Activated CD4-positive, alpha-beta T cell treated with anti-CD3 and anti-CD28 coated beads, Interleukin-2, amount 50 U/mL, for 1 hour (primary cell): ENCODE results near the gene TMEM86B.
A peak's percentile ranks its signal among the peaks of the same experiment; 100 is the strongest.

ENCODE experiments used
- DNase-seq: peaks from one replicate; pipeline ENCODE4 v3.0.0-alpha.2; 2020

The TMEM86B gene, protein sequence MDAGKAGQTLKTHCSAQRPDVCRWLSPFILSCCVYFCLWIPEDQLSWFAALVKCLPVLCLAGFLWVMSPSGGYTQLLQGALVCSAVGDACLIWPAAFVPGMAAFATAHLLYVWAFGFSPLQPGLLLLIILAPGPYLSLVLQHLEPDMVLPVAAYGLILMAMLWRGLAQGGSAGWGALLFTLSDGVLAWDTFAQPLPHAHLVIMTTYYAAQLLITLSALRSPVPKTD

GRCh38 chr19:55228403-55229031 is at the start of gene TMEM86B:
Gene TMEM86B, minus strand, starts transcription at chr19:55228763. Its CDS starts 22 bp downstream, at chr19:55228741.
- no peak for DNase-seq

DNA sequence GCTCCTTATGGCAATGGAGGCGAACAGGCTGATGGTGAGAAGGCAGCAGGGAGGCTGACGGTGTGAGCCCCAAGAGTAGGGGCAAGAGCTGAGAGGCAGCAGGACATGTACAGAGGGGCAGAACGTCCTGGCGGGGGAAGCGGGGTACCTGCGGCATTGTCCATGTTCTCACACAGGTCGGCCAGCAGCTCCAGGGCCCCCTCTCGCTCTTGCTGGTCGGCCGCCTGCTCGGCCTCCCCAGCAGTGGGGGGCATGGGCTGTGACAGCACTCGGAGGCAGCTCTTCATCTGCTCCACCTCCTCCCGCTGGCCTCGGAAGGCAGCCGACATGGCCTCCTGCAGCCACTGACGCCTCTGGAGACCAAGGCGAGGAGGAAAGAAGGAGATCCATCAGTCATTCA is 48.9 kb upstream of the TMEM86B start:
- no peak for DNase-seq

DNA sequence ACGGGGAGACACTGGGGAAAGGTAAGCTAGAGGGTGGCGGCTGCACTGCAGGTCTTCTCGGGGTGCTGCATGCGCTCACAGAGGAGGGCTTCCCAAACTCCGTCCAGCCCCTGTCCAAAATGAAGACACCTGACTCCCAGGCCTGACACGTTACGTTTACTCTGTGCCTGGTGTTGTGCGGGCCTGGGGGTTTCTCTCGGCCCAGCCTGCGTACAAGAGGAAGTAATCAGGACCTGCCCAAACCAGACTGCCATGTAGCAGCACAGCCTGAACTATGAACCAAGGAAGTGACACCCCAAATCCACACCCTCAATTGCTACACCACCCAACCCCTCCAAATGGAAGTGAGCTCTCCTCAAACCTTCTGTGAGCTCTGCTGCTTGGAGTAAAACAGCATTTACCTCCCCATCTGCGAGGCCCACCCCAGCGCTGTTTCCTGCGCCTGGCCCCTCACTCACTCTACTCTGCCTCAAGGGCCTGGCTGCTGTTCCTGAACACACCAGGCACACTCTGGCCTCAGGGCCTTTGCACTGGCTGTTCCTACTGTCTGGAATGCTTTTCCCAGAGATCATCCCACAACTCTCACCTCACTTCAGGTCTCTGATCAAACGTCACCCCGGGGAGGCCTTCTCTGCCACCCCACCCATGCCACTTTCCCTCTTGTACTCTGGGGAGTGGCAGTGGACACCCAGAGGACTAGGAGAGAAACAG is 48.3 kb upstream of the TMEM86B start:
- DNase-seq, result no peak

DNA sequence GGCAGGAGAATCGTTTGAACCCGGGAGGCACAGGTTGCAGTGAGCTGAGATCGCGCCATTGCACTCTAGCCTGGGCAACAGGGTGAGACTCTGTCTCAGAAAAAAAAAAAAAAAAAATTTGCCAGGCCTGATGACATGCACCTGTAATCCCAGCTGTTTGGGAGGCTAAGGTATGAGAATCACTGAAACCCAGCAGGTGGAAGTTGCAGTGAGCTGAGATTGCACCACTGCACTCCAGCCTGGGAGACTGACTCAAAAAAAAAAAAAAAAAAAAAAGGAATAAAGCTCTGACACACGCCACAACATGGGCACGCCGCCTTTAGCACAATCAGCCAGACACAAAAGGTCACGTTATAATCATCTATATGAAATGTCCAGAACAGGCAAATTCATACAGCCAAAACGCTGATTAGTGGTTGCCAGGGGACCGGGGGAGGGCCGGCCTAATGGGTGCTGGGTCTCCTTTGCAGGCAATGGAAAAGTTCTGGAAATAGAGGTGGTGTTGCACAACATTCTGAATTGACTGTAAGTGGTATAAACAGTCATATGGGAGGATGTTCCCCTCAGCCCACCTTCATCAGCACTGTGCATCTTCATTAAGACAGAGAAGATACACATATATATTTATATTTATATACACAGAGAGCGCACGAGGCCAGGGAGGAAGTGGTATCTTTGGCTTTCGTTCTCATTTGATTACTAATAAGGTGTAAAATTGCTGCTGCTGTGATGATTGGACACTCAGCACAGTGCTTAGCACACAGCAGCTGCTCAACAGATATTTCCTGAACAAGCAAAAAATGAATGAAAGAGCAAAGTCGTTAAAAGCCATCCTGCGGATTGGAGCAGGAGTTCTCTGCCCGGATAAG is 47.5 kb upstream of the TMEM86B start:
- no peak for DNase-seq

DNA sequence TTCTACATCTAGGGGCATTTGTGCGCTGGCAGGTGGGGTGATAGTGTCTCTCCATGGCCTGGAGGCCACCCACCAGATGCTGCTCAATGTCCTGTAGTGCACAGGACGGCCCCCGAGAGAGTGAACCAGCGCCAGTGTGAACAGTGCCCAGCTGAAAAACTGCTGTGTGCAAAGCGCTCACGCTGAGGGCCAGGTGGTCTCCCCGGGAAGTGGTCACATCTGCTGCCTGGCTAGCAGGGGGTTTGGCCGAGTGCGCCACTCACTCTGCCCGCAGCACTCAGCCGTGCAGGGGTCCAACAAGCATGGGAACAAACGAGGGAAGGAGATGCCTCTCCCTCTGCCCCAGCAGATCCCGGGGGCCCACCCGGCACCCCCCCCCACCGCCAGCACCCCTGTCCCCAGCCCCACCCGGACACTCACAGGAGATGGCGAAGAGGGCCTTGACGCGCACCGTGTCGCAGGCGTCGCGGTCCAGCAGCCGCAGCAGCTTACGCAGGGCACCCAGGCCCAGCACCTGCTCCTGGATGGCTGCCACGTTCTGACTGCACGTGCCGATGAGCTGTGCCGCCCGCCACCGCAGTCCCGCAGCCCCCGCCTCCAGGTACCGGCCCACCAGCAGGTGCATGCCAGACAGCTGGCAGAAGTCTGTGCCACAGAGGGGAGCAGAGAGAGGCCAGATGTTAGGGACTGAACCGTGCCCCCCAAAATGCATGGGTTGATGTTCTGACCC is 45.6 kb upstream of the TMEM86B start:
- DNase-seq, result no peak

DNA sequence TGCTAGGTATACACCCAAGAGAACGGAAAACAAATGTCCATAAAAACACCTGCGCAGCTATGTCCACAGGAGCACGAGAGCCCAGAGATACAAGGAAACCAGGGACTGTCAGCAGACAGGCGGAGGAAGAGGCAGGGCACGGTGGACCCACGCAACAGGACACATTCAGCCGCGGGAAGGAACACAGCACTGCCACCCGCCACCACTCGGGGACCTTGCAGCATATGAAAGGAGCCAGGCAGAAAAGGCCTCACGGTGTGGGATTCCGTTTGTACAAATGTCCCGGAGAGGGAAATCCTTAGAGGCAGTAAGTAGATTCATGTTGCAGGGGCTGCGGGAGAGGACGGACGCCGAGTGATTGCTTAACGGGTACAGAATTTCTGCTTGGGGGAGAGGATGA is 43.6 kb upstream of the TMEM86B start:
- no peak for DNase-seq

- no peak for DNase-seq
Measured at GRCh38 chr19:55270172-55270942, 41.8 kb upstream of the TMEM86B start.

- DNase-seq, result no peak
Measured at GRCh38 chr19:55269299-55269698, 40.7 kb upstream of the TMEM86B start.

- DNase-seq, result no peak
Measured at GRCh38 chr19:55266840-55267239, 38.3 kb upstream of the TMEM86B start.

DNA sequence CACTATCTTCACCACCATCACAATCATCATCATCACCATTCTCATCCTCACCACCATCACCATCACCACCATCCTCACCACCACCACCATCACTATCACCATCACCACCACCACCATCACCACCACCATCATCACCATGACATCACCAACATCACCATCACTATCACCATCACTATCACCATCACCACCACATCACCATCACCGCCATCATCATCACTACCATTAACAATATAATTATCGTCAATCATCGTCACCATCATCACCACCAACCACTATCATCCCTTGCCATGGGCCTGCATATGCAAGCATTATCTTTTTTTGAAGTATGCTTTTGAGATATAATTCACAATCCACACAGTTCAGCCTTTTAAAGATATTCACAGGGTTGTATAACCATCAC is 37.8 kb upstream of the TMEM86B start:
- DNase-seq, result no peak

GRCh38 chr19:55265723-55266386 is 37.3 kb upstream of the TMEM86B start:
- DNase-seq, result no peak

DNA sequence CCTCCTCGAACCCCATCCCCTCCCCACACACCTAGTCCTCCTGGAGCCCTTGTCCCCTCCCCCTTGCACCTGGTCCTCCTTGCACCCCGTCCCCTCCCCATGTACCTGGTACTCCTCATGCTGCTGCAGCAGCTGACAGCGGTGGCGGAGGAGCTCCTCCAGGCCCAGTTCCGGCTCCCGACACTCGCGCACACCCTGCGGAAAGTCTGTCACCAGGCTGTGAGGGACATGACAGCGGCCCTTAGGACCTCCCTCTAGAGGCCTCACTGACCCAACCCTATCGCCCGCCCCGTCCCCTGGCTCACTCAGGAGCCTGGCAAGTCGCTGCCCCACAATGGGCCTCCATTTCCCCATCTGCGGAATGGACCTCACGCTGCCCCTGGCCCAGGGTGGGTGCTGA is 36.6 kb upstream of the TMEM86B start:
- no peak for DNase-seq

- no peak for DNase-seq
Measured at GRCh38 chr19:55264531-55264930, 36.0 kb upstream of the TMEM86B start.

DNA sequence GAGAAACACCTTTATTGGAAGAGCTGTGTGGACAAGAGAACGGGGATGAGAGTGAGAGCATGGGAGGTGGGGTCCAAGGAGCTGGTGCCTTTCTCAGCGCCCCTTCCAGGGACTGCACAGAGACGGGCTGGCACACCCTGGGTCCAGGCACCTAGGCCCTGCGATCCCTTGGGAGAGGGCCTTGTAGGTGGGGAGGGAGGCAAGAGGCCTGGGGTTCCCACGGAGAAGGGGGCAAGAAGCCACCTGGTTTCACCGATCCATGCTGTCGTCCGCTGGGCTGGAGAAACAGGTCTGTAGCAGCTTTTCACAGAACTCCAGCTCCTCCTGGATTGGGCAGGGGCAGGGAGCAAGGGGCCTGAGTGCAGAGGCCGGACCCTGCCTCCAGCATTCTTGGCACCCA is 33.8 kb upstream of the TMEM86B start:
- no peak for DNase-seq

DNA sequence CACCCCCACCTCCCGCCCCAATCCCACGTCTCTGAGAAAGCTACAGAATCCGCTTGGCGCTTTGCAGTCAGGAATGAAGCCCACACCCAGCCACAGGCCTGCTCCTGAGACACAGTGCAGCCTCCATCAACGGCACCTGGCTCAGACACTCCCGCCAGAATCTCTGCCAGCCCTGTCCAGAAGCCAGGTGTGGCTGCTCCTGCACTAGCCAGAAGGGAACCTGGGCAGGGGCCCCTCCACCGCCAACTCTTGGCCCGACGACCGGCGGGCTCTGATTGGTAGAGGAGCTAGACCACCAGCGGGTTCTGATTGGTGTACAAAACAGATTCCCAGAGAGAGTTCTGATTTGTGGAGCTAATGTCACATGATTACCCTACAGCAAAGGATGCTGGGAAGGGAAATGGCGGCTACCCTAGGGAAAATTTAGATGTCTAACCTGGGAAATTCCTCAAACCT is 33.1 kb upstream of the TMEM86B start:
- no peak for DNase-seq

DNA sequence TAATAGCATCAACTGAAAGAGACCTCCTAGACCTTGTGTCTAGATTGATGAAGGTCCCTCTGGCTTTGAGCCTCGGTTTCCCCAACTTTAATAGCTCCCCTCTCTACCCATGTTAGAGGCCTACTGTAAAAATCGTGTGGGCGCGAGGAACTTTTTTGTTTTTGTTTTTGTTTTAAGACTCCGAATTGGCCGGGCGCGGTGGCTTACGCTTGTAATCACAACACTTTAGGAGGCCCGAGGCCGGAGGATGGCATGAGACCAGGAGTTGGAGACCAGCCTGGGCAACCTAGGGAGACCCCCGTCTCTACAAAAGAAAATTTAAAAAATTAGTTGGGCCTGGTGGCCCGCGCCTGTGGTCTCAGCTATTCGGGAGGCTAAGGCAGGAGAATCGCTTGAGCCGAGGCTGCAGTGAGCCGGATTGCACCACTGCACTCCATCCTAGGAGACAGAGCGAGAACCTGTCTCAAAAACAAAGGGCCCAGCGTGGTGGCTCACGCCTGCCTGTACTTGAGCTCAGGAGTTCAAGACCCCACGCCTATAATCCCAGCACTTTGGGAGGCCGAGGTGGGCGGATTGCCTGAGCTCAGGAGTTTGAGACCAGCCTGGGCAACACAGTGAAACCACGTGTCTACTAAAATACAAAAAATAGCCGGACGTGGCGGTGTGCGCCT is 31.1 kb upstream of the TMEM86B start:
- DNase-seq, result no peak

DNA sequence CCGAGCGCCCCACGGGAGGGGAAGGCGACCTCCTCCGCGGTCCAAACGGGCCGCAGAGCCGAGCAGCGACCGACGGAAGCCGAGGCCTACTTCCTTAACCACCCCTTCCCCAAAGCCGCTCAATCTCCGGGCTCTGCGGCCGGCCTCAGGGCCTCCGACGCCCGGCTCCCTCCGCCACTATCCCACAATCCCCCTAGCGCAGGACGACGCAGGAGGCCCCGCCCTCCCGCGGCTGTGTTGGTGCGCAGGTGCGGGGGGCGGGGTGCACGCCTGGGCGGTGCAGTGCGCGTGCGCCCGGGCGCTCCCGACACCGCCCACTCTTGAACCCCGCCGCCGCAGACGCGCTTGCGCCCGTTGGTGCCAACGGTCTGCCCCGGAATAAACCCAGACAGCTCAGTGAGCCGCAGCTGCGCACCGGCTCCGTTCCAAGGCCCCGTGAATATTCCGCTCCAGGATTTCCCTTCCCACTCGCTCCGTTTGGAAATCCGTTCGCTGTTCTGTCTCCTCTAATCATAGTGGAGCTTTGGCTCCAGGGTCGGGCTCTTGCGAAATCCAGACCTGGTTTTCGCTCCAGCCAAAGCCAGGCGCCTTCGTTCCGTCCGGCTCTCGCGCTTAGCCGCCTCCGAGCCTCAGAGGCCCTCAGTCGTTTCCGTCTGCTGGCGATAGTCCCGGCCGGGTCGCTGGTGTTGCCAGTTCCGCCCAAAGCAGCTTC is 30.4 kb upstream of the TMEM86B start, which contains the start of gene PPP6R1:
PPP6R1 (minus strand) TSS at position 190 of the 712 bp plus-strand sequence. CDS start 11,914 bp downstream, outside the sequence.
- peak; percentile 91 for DNase-seq

GRCh38 chr19:55258476-55258827 is 29.9 kb upstream of the TMEM86B start:
- peak; percentile 31 for DNase-seq
